HEK293 (cell line): Measurements from ENCODE around the gene PARVA.

Experiments used
- CTCF ChIA-PET: fragments of 350-600 bp; formaldehyde crosslinking; extraction: SDS; loops from one replicate; lab custom pipeline; 2021; ENCODE audit warnings: antibody characterized with exemption; lab: Yijun Ruan, JAX
- POLR2A ChIA-PET: fragments of 300-600 bp; formaldehyde crosslinking; extraction: SDS; loops from one replicate; lab custom pipeline; 2020; ENCODE audit warnings: antibody characterized with exemption, inconsistent platforms; lab: Yijun Ruan, JAX
- H3K27ac ChIP-seq: fragments of 200-500 bp; sonication (Bioruptor generic); 2 replicates; pipeline ENCODE4 v1.5.1; 2014; ENCODE audit warnings: low read depth, low read length, control low read depth, inconsistent platforms; ENCODE audit errors: extremely low read depth
- H3K36me3 ChIP-seq, 2 experiments: fragments of 200-500 bp in 1 of 2; sonication (Bioruptor generic) in 1 of 2; 1 replicate in 1 of 2; 2 replicates in 1 of 2; pipeline ENCODE4 v1.5.1; 2014 to 2017; ENCODE audit warnings: inconsistent platforms in 2 of 2, low read length in 2 of 2; ENCODE audit not compliant: control insufficient read depth in 2 of 2, insufficient read depth in 1 of 2
- H3K4me1 ChIP-seq: fragments of 200-500 bp; sonication (Bioruptor generic); 2 replicates; pipeline ENCODE4 v1.5.1; 2014; ENCODE audit warnings: mild to moderate bottlenecking, low read length, inconsistent platforms; ENCODE audit not compliant: control insufficient read depth, insufficient read depth
- H3K4me3 ChIP-seq: 2 replicates; pipeline ENCODE4 v1.5.1; 2011; ENCODE audit warnings: low read depth, mild to moderate bottlenecking, control low read depth, low read length, moderate library complexity
- H3K9me3 ChIP-seq: fragments of 200-500 bp; sonication (Bioruptor generic); 2 replicates; pipeline ENCODE4 v1.5.1; 2014; ENCODE audit warnings: low read depth, low read length, inconsistent platforms; ENCODE audit not compliant: control insufficient read depth, insufficient read depth
- KLF10 ChIP-seq: fragments of 450-650 bp; IDR thresholded peaks from 2 replicates; pipeline ENCODE4 v1.5.1; 2018; ENCODE audit warnings: missing biosample characterization, mild to moderate bottlenecking, missing genetic modification characterization
- PRDM10 ChIP-seq: fragments of 450-650 bp; formaldehyde crosslinking; IDR thresholded peaks from 2 replicates; pipeline ENCODE4 v1.5.1; 2016; ENCODE audit warnings: missing biosample characterization, missing genetic modification characterization
- PRDM6 ChIP-seq: fragments of 450-650 bp; formaldehyde crosslinking; IDR thresholded peaks from 2 replicates; pipeline ENCODE4 v1.5.1; 2017; ENCODE audit warnings: missing biosample characterization, missing genetic modification characterization
- RBAK ChIP-seq: fragments of 450-650 bp; formaldehyde crosslinking; IDR thresholded peaks from 2 replicates; pipeline ENCODE4 v1.5.1; 2016; ENCODE audit warnings: missing biosample characterization, missing genetic modification characterization
- SP3 ChIP-seq: fragments of 450-650 bp; formaldehyde crosslinking; IDR thresholded peaks from 2 replicates; pipeline ENCODE4 v1.5.1; 2016; ENCODE audit warnings: missing biosample characterization, missing genetic modification characterization
- ZBTB1 ChIP-seq: fragments of 450-650 bp; formaldehyde crosslinking; IDR thresholded peaks from 2 replicates; pipeline ENCODE4 v1.5.1; 2016; ENCODE audit warnings: missing biosample characterization, missing genetic modification characterization
- ZEB2 ChIP-seq: fragments of 450-650 bp; formaldehyde crosslinking; IDR thresholded peaks from 2 replicates; pipeline ENCODE4 v1.5.1; 2016; ENCODE audit warnings: missing biosample characterization, missing genetic modification characterization
- ZIC2 ChIP-seq: fragments of 450-650 bp; formaldehyde crosslinking; IDR thresholded peaks from 2 replicates; pipeline ENCODE4 v1.5.1; 2016; ENCODE audit warnings: missing biosample characterization, missing genetic modification characterization
- ZNF112 ChIP-seq: fragments of 450-650 bp; formaldehyde crosslinking; IDR thresholded peaks from 2 replicates; pipeline ENCODE4 v1.5.0; 2017; ENCODE audit warnings: missing biosample characterization, missing genetic modification characterization
- ZNF132 ChIP-seq: fragments of 450-650 bp; formaldehyde crosslinking; IDR thresholded peaks from 2 replicates; pipeline ENCODE4 v1.5.1; 2017; ENCODE audit warnings: missing biosample characterization, missing genetic modification characterization, borderline replicate concordance
- ZNF2 ChIP-seq: fragments of 450-650 bp; formaldehyde crosslinking; IDR thresholded peaks from 2 replicates; pipeline ENCODE4 v1.5.1; 2016; ENCODE audit warnings: missing biosample characterization, missing genetic modification characterization
- ZNF248 ChIP-seq: fragments of 450-650 bp; formaldehyde crosslinking; IDR thresholded peaks from 2 replicates; pipeline ENCODE4 v1.5.1; 2017; ENCODE audit warnings: missing biosample characterization, missing genetic modification characterization
- ZNF362 ChIP-seq: fragments of 450-650 bp; formaldehyde crosslinking; IDR thresholded peaks from 2 replicates; pipeline ENCODE4 v1.5.1; 2016; ENCODE audit warnings: missing biosample characterization, missing genetic modification characterization
- ZNF366 ChIP-seq: fragments of 450-650 bp; formaldehyde crosslinking; conservative IDR thresholded peaks from 2 replicates; pipeline ENCODE4 v1.5.1; 2016; ENCODE audit warnings: missing biosample characterization, missing genetic modification characterization
- ZNF596 ChIP-seq: fragments of 450-650 bp; IDR thresholded peaks from 2 replicates; pipeline ENCODE4 v1.5.0; 2018; ENCODE audit warnings: missing biosample characterization, mild to moderate bottlenecking, missing genetic modification characterization, moderate library complexity
- ZNF623 ChIP-seq: fragments of 450-650 bp; formaldehyde crosslinking; IDR thresholded peaks from 2 replicates; pipeline ENCODE4 v1.5.1; 2016; ENCODE audit warnings: missing biosample characterization, missing genetic modification characterization
- ZNF664 ChIP-seq: fragments of 450-650 bp; formaldehyde crosslinking; IDR thresholded peaks from 2 replicates; pipeline ENCODE4 v1.5.1; 2016; ENCODE audit warnings: missing biosample characterization, missing genetic modification characterization
- ZNF670 ChIP-seq: fragments of 450-650 bp; formaldehyde crosslinking; IDR thresholded peaks from 2 replicates; pipeline ENCODE4 v1.5.1; 2016; ENCODE audit warnings: missing biosample characterization, missing genetic modification characterization, low read depth
- ZNF76 ChIP-seq: fragments of 450-650 bp; formaldehyde crosslinking; IDR thresholded peaks from 2 replicates; pipeline ENCODE4; 2016; ENCODE audit warnings: low read depth, missing biosample characterization, missing genetic modification characterization, borderline replicate concordance
- ZNF837 ChIP-seq: fragments of 450-650 bp; formaldehyde crosslinking; IDR thresholded peaks from 2 replicates; pipeline ENCODE4 v1.5.1; 2016; ENCODE audit warnings: missing biosample characterization, missing genetic modification characterization
- TF ChIP-seq, protein P1 (sequence below): sonication (generic); formaldehyde crosslinking; IDR thresholded peaks from 2 replicates; pipeline ENCODE4 v1.8.1; 2022; ENCODE audit warnings: mild to moderate bottlenecking, moderate library complexity, missing genetic modification reagents

The PARVA gene

DNA sequence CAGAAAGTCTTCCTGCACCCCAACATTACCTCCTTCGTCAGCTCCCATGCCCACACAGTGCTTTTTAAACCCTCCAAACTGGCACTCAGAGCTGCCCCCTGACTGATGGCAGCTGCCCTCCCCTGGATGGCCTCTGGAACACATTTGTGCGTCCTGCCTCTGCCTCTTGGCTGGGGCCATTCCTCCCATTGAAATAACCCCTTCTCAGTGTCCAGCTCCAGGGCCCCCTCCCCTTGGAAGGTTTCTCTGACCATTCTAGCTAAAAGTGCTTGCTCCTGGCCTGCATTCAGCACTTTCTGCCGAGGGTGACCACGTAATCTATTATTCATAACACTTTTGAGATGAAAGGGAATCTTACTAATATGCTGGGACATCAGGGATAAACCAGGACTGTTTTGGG lies 130.0 kb downstream of the PARVA start:
- H3K36me3 ChIP-seq: peaks cover 0 to 7% of the 10 kb centered on the region in 2 experiments; a peak in 1 of 3 replicates
- CTCF ChIA-PET: no interaction called here
- POLR2A ChIA-PET: no interaction called here
- no peak overlapping the region for H3K4me3 ChIP-seq
- no peak overlapping the region for H3K27ac ChIP-seq
- no peaks in the 10 kb centered on the region for H3K9me3 ChIP-seq
- peaks cover 9% of the 10 kb centered on the region; the same call in 1 of the 2 replicates for H3K4me1 ChIP-seq
- TF ChIP-seq ZNF132 (tag by site-specific recombination) (no peak), ZNF76 (tag by site-specific recombination) (no peak), PRDM6 (tag by site-specific recombination) (no peak), ZNF2 (tag by site-specific recombination) (no peak), ZNF112 (no peak), RBAK (tag by site-specific recombination) (no peak)

DNA sequence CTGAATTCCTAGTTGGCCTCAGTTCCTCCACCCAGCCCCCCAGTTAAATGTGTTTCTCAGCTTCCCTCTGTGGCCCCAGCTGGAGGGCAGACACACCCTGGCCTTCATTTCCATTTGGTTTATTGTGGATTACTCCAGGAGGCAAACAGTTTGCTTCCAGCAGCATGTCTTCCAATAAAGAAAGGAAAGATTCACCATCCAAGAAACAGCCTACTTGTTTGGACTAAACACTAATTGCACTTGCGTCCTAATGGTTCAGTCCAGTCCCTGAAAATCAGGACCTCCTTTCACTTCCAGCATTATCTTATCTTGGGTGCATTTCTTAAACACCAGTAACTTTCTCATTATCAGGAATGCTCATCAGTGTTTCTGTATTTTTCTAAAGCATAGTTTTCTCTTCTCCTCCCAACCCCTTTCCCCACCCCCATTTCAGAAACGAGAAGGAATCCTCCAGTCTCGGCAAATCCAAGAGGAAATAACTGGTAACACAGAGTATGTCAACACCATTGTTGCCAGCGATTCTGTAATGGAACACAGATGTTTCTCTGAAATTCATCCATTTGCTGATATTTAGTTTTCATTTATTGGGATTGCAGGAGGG lies 130.9 kb downstream of the PARVA start:
- no peak overlapping the region for H3K4me3 ChIP-seq
- peaks cover 0 to 7% of the 10 kb centered on the region in 2 experiments; a peak in 1 of 3 replicates for H3K36me3 ChIP-seq
- no peaks in the 10 kb centered on the region for H3K9me3 ChIP-seq
- POLR2A ChIA-PET: no interaction called here
- TF ChIP-seq PRDM10 (tag by site-specific recombination) (peak; percentile 51; the same call in 1 of the 2 replicates), ZNF362 (tag by site-specific recombination) (no peak)
- CTCF ChIA-PET: no interaction called here
- H3K4me1 ChIP-seq: peaks cover 10% of the 10 kb centered on the region; the same call in 1 of the 2 replicates
- no peak overlapping the region for H3K27ac ChIP-seq

- peaks cover 0 to 4% of the 10 kb centered on the region in 2 experiments; a peak in 1 of 3 replicates for H3K36me3 ChIP-seq
- TF ChIP-seq ZNF837 (tag by site-specific recombination): no peak
- H3K27ac ChIP-seq: no peak overlapping the region
- POLR2A ChIA-PET: no interaction called here
- H3K4me3 ChIP-seq: no peak overlapping the region
- CTCF ChIA-PET: no interaction called here
- no peaks in the 10 kb centered on the region for H3K9me3 ChIP-seq
- H3K4me1 ChIP-seq: peaks cover 10% of the 10 kb centered on the region; the same call in 1 of the 2 replicates
These were observed 132.0 kb downstream of the PARVA start for GRCh38 chr11:12509371-12509770.

DNA sequence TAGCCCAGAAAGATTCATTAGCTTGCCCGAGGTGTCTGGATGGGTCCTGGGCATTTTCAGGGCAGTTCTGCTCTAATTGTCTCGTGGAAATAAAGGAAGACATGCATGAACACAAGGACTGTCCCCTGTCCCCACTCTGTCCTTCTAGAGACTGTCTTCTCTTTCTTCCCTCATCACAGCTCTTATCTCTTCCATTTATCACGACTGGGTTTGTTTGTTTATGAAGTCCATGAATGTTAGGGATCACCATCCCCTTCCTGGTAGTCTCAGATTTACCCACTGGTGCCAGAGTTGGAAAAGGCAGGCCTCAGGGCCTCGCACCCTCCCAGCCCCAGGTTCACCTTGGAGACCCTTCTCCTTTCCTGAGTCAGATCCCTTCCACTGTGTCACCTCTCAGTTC lies 134.8 kb downstream of the PARVA start:
- Histone ChIP-seq H3K27ac (no peak overlapping the region), H3K4me1 (peaks cover 2% of the 10 kb centered on the region; the same call in 1 of the 2 replicates), H3K36me3 (peaks cover 0 to 4% of the 10 kb centered on the region in 2 experiments; a peak in 1 of 3 replicates), H3K4me3 (no peak overlapping the region), H3K9me3 (no peaks in the 10 kb centered on the region)
- POLR2A ChIA-PET: no interaction called here
- CTCF ChIA-PET: interaction anchor here (0.8 kb wide), 1 partner anchor 577 kb away, joined by 3 read pairs; no protein-coding TSS in a partner anchor
- TF ChIP-seq ZNF248 (tag by site-specific recombination) (no peak), ZBTB1 (tag by site-specific recombination) (no peak), ZIC2 (tag by site-specific recombination) (no peak), SP3 (tag by site-specific recombination) (no peak), KLF10 (tag by site-specific recombination) (no peak), ZNF596 (tag by site-specific recombination) (no peak), ZNF670 (tag by site-specific recombination) (no peak), ZNF623 (tag by site-specific recombination) (no peak), ZNF664 (tag by site-specific recombination) (no peak), ZEB2 (no peak), ZNF366 (tag by site-specific recombination) (no peak)
- TF ChIP-seq, protein P1, sequence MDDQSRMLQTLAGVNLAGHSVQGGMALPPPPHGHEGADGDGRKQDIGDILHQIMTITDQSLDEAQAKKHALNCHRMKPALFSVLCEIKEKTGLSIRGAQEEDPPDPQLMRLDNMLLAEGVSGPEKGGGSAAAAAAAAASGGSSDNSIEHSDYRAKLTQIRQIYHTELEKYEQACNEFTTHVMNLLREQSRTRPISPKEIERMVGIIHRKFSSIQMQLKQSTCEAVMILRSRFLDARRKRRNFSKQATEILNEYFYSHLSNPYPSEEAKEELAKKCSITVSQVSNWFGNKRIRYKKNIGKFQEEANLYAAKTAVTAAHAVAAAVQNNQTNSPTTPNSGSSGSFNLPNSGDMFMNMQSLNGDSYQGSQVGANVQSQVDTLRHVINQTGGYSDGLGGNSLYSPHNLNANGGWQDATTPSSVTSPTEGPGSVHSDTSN (CRISPR knock-in tag): no peak
